ENCODE results near the gene PXK. TPM values are rescaled to one million over a fixed set of nuclear protein-coding genes. Genes with fewer than 3 reads are reported as not detected.

PXK gene
- total RNA-seq, 3 donors from 2014 or later: 30.3 to 36.1 (median 34.6) TPM

DNA sequence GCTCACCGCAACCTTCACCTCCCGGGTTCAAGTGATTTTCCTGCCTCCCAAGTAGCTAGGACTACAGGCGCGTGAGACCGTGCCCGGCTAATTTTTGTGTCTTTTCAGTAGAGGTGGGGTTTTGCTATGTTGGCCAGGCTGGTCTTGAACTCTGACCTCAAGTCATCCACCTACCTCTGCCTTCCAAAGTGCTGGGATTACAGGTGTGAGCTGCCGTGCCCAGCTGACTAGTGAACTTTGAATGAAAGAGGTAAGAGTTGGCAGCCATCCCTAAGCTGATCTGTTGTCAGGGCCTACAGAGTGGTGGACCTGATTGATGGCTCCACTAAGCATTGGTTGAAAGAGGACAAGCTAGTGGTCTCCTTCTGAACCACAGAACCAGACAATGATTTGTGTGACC, 15.3 kb downstream of the PXK start:
- Histone ChIP-seq H3K4me3 (no peak overlapping the region), H3K27me3 (no peaks in the 10 kb centered on the region), H3K9me3 (no peaks in the 10 kb centered on the region), H3K27ac (no peak overlapping the region), H3K4me1 (peaks cover 0 to 4% of the 10 kb centered on the region in 2 donors), H3K36me3 (no peaks in the 10 kb centered on the region)
- no peak for DNase-seq (ENCODE audit: low spot score in 2 of 2)
- intact Hi-C loops (cut with DNase I; ENCODE audit: low total_unique reads): no loop called here
- no peak for TF ChIP-seq POLR2A (IDR thresholded peaks at IDR 0.05)

DNA sequence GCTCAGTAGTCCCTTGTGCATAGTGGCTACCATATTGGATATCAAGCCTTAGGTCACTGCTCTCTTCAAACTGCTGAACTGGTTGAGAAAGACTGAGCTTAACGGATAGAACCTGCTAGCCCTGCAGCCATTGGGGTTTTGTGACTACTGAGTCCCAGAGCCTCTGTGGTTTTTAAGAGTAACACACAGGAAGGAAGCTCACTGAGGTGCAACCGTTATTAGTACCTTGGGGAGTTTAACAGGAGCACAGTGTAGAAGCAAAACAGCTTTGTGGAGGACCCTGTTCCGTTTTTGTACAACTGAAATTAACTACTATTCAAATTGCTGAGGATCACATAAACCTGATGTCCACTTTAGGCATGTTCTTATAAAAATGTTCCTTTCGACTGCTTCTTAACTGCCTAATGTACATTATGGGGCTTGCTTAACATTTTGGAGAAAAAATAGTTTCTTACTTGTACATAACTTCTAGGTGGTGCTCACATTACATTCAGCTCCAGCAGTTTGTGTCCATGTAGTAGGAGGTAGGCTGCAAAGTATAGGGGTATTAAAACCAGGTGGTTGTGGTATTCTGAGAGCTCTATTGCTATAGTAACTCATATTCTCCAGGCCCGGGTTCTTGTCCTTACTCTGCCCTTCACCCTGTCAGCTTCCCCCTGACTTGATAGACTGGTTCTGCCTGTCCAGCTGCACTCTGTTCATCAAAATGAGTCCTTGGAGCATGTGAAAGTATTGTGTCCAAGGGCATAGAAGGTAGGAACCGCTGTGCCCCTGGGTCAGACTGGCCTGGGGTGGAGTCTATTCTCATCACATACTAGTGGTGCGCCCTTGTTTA, 17.3 kb downstream of the PXK start:
- Histone ChIP-seq H3K4me3 (no peak overlapping the region), H3K4me1 (peaks cover 0 to 4% of the 10 kb centered on the region in 2 donors), H3K27me3 (no peaks in the 10 kb centered on the region), H3K36me3 (no peaks in the 10 kb centered on the region), H3K27ac (no peak overlapping the region), H3K9me3 (no peaks in the 10 kb centered on the region)
- DNase-seq (ENCODE audit: low spot score in 2 of 2): peak in 1 of 2 donors; percentile 21
- intact Hi-C loops (cut with DNase I; ENCODE audit: low total_unique reads): no loop called here
- TF ChIP-seq, protein P1, sequence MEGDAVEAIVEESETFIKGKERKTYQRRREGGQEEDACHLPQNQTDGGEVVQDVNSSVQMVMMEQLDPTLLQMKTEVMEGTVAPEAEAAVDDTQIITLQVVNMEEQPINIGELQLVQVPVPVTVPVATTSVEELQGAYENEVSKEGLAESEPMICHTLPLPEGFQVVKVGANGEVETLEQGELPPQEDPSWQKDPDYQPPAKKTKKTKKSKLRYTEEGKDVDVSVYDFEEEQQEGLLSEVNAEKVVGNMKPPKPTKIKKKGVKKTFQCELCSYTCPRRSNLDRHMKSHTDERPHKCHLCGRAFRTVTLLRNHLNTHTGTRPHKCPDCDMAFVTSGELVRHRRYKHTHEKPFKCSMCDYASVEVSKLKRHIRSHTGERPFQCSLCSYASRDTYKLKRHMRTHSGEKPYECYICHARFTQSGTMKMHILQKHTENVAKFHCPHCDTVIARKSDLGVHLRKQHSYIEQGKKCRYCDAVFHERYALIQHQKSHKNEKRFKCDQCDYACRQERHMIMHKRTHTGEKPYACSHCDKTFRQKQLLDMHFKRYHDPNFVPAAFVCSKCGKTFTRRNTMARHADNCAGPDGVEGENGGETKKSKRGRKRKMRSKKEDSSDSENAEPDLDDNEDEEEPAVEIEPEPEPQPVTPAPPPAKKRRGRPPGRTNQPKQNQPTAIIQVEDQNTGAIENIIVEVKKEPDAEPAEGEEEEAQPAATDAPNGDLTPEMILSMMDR (IDR thresholded peaks at IDR 0.05): no peak
- TF ChIP-seq POLR2AphosphoS5 (IDR thresholded peaks at IDR 0.05) (no peak), POLR2A (IDR thresholded peaks at IDR 0.05) (no peak)

DNA sequence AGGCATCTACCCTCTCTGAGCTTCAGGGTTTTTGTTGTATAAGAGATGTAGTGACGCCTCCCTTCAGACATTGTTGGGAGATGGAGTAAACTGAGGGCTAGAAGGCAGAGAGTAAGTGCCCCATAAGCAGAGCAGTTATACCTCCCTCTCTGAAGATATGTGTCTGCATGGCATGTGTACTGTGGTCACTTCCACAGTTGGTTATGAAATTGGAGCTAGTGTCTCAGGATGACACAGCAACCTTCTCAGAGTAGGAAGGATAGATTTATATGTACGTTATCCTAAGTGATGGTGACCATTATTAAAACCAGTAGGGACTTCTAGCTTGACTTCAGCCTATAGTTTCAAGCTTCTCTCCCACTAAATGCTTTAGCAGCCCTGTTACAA, 17.9 kb downstream of the PXK start:
- DNase-seq (ENCODE audit: low spot score in 2 of 2): no peak
- intact Hi-C loops (cut with DNase I; ENCODE audit: low total_unique reads): no loop called here
- Histone ChIP-seq H3K4me3 (no peak overlapping the region), H3K27me3 (no peaks in the 10 kb centered on the region), H3K9me3 (no peaks in the 10 kb centered on the region), H3K36me3 (no peaks in the 10 kb centered on the region), H3K4me1 (peaks cover 0 to 4% of the 10 kb centered on the region in 2 donors), H3K27ac (no peak overlapping the region)
- TF ChIP-seq, protein P1 (IDR thresholded peaks at IDR 0.05): no peak
- TF ChIP-seq POLR2AphosphoS5 (IDR thresholded peaks at IDR 0.05): no peak
- no peak for TF ChIP-seq POLR2A (IDR thresholded peaks at IDR 0.05)

DNA sequence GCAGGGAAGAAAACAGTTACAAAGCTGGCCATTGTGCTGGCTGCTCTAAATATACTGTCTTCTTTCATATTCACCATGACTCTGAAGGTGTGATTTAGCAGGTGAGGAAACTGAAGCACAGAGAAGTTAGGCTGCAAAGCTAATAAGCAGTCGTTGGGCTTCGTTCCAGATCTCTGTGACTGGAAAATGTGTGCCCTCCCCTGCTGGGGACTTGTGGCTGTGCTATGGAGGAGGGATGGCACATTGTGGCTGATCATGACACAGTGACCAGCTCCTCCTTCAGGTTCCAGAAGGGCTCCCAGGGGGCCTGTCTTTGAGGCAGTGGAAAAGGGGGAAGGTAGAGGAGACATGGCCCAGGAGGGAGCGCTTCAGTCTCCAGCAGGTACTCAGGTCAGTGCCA, 19.2 kb downstream of the PXK start:
- H3K9me3 ChIP-seq: no peaks in the 10 kb centered on the region
- no peak for DNase-seq (ENCODE audit: low spot score in 2 of 2)
- TF ChIP-seq POLR2AphosphoS5 (IDR thresholded peaks at IDR 0.05) (no peak), POLR2A (IDR thresholded peaks at IDR 0.05) (no peak)
- TF ChIP-seq, protein P1 (IDR thresholded peaks at IDR 0.05): no peak
- no peaks in the 10 kb centered on the region for H3K36me3 ChIP-seq
- H3K27ac ChIP-seq: no peak overlapping the region
- no peak overlapping the region for H3K4me3 ChIP-seq
- H3K27me3 ChIP-seq: no peaks in the 10 kb centered on the region
- intact Hi-C loops (cut with DNase I; ENCODE audit: low total_unique reads): no loop called here
- H3K4me1 ChIP-seq: peaks cover 0 to 4% of the 10 kb centered on the region in 2 donors

DNA sequence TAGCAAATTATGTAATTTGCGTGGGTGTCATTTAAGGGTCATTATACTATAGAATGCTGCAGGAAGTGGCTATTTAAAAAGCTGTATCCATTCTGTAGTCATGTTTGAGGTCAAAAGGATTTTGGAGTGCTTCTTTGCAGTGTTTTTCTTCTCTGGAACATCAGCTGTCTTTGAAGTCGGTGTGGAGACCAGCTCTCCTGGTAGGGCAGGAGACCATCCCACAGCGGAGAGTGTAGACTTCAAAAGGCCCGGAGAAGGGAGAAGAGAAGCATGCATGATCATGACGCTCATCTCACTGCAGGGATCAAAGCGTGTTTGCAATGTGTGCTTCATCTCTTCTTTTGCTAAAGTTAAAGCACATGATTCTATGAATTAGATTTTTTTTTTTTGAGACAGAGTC, 19.9 kb downstream of the PXK start:
- intact Hi-C loops (cut with DNase I; ENCODE audit: low total_unique reads): no loop called here
- Histone ChIP-seq H3K4me3 (no peak overlapping the region), H3K36me3 (no peaks in the 10 kb centered on the region), H3K27ac (no peak overlapping the region), H3K27me3 (no peaks in the 10 kb centered on the region), H3K4me1 (peaks cover 0 to 4% of the 10 kb centered on the region in 2 donors), H3K9me3 (no peaks in the 10 kb centered on the region)
- TF ChIP-seq POLR2A (IDR thresholded peaks at IDR 0.05) (no peak), POLR2AphosphoS5 (IDR thresholded peaks at IDR 0.05) (no peak)
- TF ChIP-seq, protein P1 (IDR thresholded peaks at IDR 0.05): no peak
- DNase-seq (ENCODE audit: low spot score in 2 of 2): no peak
